K562 (cell line): ENCODE measurements around the gene CEP19. TPM values are rescaled to one million over a fixed set of nuclear protein-coding genes. Genes with fewer than 3 reads are reported as not detected.

ENCODE experiments used
- CREB1 ChIP-seq, 2 experiments: sonication (generic) in 1 of 2; formaldehyde crosslinking in 1 of 2; IDR thresholded peaks; 2 replicates each; pipeline versions ENCODE4 v1.6.1 to v1.8.0; 2012 to 2022; ENCODE audit warnings: inconsistent platforms in 1 of 2, mild to moderate bottlenecking in 1 of 2, missing genetic modification reagents in 1 of 2, moderate library complexity in 1 of 2
- GABPA ChIP-seq: fragments of 200-800 bp; sonication (Bioruptor generic); conservative IDR thresholded peaks from 2 replicates; pipeline ENCODE4 v1.6.1; 2016; ENCODE audit warnings: low read depth, missing genetic modification characterization, missing compliant biosample characterization
- HDAC2 ChIP-seq: fragments of 450-650 bp; IDR thresholded peaks from 2 replicates; pipeline ENCODE4 v1.6.1; 2016; ENCODE audit warnings: mild to moderate bottlenecking
- MXI1 ChIP-seq: IDR thresholded peaks from 2 replicates; pipeline ENCODE4 v1.6.1; 2011; ENCODE audit warnings: low read depth, mild to moderate bottlenecking, improper control_type of control experiment, low read length
- SIN3B ChIP-seq: fragments of 450-650 bp; IDR thresholded peaks from 2 replicates; pipeline ENCODE4 v1.6.1; 2017; ENCODE audit warnings: low read depth, mild to moderate bottlenecking, moderate library complexity
- TBL1XR1 ChIP-seq, 2 experiments: IDR thresholded peaks; 2 replicates each; pipeline ENCODE4 v1.6.1; 2012; ENCODE audit warnings: improper control_type of control experiment in 2 of 2, low read length in 2 of 2, mild to moderate bottlenecking in 1 of 2
- ZNF586 ChIP-seq: fragments of 450-650 bp; formaldehyde crosslinking; conservative IDR thresholded peaks from 2 replicates; pipeline ENCODE4 v1.4.0; 2020; ENCODE audit warnings: mild to moderate bottlenecking, moderate library complexity
- polyA plus RNA-seq, 8 experiments: library from polyadenylated mRNA; depleted of rRNA in 4 of 8; stranded (reverse) in 5 of 8; unstranded in 3 of 8; fragments of >200 nt; fragmentation: Nextera tagmentation in 2 of 8; fragmentation: Illumina TruSeq in 1 of 8; extraction: Ambion mirVana in 2 of 8; extraction: Trizol in 1 of 8; gene quantifications; 2 replicates each; pipeline versions ENCODE4 v1.2.1 to v1.2.3, GENCODE V29; 2011 to 2014; ENCODE audit warnings: inconsistent platforms in 1 of 8, missing spikeins in 1 of 8
- total RNA-seq, 7 experiments: library from RNA; depleted of rRNA in 6 of 7; stranded (reverse); fragments of >200 nt in 6 of 7; fragmentation: Illumina TruSeq in 2 of 7; extraction: Trizol in 2 of 7; gene quantifications; 2 replicates each; pipeline versions ENCODE4 v1.2.1 to v1.2.3, GENCODE V29; 2011 to 2021; ENCODE audit warnings: low replicate concordance in 1 of 7
- TF ChIP-seq, protein P1 (sequence below), 2 experiments: fragments of 450-650 bp; IDR thresholded peaks; 2 replicates each; pipeline ENCODE4 v1.6.1; 2018; ENCODE audit warnings: mild to moderate bottlenecking in 2 of 2, low read depth in 1 of 2; ENCODE audit not compliant: partially characterized antibody in 2 of 2
- TF ChIP-seq, protein P2 (sequence below): sonication (generic); formaldehyde crosslinking; IDR thresholded peaks from 2 replicates; pipeline ENCODE4 v1.8.1; 2023; ENCODE audit warnings: mild to moderate bottlenecking, missing genetic modification reagents
- TF ChIP-seq, protein P3 (sequence below), 2 experiments: fragments of 450-650 bp in 1 of 2; sonication (generic) in 1 of 2; formaldehyde crosslinking in 1 of 2; IDR thresholded peaks; 2 replicates each; pipeline versions ENCODE4 v1.7.1 to v1.9.0; 2016 to 2022; ENCODE audit warnings: inconsistent platforms in 1 of 2, mild to moderate bottlenecking in 1 of 2, missing genetic modification reagents in 1 of 2

CEP19 gene
- total and polyA plus RNA-seq, 9 of the 15 experiments (the other 6 are each of a cell fraction or from before 2014, with no cell fraction given) = 2.5 to 4.5 (median 3.7) TPM

DNA sequence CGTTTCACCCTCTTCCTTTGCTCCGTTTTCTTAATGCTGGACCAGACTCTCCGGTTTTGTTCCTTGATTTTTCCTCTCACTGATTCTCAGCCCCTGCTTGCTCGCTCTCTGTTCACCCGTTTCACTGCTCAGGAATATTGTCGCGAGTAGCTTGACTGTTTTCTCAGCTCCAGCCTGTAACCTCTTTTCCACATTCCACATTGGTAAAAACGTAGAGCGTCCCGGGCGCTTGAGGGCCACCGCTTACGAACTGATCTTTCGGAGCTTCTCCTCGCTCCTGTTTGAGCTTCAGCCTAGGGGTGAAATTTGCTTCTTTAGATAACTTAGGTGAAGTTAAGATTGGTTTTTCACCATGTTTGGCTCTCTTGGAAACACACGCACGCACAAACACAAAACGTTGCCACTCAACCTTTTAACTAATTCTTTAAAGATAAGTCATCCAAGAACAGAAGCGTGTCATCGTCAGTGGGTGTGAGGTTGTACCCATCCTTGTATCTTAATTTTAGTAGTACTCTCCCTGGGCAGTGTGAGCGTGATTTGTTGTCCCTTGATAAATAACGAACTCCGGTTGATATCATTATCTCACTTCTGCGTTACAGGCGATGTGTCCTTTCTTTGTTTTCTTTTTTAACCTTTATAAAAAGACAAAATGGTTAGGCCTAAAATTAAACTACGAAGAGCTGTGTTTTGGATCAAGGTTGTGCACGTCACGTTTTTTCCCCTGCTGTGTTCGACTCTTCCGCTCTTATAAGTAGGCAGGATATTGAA lies 28.6 kb upstream of the CEP19 start (continued):
- TF ChIP-seq, protein P1, sequence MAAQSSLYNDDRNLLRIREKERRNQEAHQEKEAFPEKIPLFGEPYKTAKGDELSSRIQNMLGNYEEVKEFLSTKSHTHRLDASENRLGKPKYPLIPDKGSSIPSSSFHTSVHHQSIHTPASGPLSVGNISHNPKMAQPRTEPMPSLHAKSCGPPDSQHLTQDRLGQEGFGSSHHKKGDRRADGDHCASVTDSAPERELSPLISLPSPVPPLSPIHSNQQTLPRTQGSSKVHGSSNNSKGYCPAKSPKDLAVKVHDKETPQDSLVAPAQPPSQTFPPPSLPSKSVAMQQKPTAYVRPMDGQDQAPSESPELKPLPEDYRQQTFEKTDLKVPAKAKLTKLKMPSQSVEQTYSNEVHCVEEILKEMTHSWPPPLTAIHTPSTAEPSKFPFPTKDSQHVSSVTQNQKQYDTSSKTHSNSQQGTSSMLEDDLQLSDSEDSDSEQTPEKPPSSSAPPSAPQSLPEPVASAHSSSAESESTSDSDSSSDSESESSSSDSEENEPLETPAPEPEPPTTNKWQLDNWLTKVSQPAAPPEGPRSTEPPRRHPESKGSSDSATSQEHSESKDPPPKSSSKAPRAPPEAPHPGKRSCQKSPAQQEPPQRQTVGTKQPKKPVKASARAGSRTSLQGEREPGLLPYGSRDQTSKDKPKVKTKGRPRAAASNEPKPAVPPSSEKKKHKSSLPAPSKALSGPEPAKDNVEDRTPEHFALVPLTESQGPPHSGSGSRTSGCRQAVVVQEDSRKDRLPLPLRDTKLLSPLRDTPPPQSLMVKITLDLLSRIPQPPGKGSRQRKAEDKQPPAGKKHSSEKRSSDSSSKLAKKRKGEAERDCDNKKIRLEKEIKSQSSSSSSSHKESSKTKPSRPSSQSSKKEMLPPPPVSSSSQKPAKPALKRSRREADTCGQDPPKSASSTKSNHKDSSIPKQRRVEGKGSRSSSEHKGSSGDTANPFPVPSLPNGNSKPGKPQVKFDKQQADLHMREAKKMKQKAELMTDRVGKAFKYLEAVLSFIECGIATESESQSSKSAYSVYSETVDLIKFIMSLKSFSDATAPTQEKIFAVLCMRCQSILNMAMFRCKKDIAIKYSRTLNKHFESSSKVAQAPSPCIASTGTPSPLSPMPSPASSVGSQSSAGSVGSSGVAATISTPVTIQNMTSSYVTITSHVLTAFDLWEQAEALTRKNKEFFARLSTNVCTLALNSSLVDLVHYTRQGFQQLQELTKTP (IDR thresholded peaks at IDR 0.05; ENCODE audit: low read depth in 1 of 2, partially characterized antibody in 2 of 2) = peak; percentile 18 to 21
- no peak for TF ChIP-seq TBL1XR1 (IDR thresholded peaks at IDR 0.05; ENCODE audit: low read length in 2 of 2)
- no peak for TF ChIP-seq ZNF586
- TF ChIP-seq SIN3B = no peak
- TF ChIP-seq, protein P2, sequence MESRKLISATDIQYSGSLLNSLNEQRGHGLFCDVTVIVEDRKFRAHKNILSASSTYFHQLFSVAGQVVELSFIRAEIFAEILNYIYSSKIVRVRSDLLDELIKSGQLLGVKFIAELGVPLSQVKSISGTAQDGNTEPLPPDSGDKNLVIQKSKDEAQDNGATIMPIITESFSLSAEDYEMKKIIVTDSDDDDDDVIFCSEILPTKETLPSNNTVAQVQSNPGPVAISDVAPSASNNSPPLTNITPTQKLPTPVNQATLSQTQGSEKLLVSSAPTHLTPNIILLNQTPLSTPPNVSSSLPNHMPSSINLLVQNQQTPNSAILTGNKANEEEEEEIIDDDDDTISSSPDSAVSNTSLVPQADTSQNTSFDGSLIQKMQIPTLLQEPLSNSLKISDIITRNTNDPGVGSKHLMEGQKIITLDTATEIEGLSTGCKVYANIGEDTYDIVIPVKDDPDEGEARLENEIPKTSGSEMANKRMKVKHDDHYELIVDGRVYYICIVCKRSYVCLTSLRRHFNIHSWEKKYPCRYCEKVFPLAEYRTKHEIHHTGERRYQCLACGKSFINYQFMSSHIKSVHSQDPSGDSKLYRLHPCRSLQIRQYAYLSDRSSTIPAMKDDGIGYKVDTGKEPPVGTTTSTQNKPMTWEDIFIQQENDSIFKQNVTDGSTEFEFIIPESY (CRISPR knock-in tag) = no peak
- TF ChIP-seq CREB1 (IDR thresholded peaks at IDR 0.05) = no peak
- TF ChIP-seq CREB1 (CRISPR knock-in tag; IDR thresholded peaks at IDR 0.05) = peak; percentile 6; the same call in 1 of the 2 replicates
- TF ChIP-seq, protein P3, sequence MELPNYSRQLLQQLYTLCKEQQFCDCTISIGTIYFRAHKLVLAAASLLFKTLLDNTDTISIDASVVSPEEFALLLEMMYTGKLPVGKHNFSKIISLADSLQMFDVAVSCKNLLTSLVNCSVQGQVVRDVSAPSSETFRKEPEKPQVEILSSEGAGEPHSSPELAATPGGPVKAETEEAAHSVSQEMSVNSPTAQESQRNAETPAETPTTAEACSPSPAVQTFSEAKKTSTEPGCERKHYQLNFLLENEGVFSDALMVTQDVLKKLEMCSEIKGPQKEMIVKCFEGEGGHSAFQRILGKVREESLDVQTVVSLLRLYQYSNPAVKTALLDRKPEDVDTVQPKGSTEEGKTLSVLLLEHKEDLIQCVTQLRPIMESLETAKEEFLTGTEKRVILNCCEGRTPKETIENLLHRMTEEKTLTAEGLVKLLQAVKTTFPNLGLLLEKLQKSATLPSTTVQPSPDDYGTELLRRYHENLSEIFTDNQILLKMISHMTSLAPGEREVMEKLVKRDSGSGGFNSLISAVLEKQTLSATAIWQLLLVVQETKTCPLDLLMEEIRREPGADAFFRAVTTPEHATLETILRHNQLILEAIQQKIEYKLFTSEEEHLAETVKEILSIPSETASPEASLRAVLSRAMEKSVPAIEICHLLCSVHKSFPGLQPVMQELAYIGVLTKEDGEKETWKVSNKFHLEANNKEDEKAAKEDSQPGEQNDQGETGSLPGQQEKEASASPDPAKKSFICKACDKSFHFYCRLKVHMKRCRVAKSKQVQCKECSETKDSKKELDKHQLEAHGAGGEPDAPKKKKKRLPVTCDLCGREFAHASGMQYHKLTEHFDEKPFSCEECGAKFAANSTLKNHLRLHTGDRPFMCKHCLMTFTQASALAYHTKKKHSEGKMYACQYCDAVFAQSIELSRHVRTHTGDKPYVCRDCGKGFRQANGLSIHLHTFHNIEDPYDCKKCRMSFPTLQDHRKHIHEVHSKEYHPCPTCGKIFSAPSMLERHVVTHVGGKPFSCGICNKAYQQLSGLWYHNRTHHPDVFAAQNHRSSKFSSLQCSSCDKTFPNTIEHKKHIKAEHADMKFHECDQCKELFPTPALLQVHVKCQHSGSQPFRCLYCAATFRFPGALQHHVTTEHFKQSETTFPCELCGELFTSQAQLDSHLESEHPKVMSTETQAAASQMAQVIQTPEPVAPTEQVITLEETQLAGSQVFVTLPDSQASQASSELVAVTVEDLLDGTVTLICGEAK (IDR thresholded peaks at IDR 0.05) = no peak; the same call in 1 of the 2 replicates
- TF ChIP-seq, protein P3 (CRISPR knock-in tag; IDR thresholded peaks at IDR 0.05) = no peak
- TF ChIP-seq HDAC2 = no peak
- no peak for TF ChIP-seq GABPA (tag)
- no peak for TF ChIP-seq MXI1
